HG02588 (cell line): ENCODE measurements around the gene GLTP.

Experiments used
- ATAC-seq: cut with Tn5 transposase; IDR thresholded peaks from one replicate; pipeline ENCODE4 v1.9.1; 2021; ENCODE audit warnings: mild to moderate bottlenecking, moderate library complexity; ENCODE audit not compliant: unreplicated experiment

GLTP gene

DNA sequence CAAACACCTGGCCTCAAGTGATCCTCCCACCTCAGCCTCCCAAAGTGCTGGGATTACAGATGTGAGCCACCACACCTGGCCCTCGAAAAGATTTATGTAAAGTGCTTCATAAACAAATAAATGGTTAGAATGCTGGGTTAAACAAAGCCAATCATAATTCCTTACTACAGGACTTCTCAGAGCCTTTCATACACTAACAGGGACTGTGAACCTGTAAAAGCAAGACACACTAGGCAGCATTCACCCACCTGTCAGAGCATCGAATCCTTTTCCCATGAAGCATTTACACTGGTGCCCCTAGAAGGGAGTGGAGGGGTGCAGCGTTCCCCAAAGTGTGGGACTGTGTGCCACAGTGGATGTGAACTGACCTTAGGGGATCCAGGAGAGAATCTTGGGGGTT is 76.7 kb downstream of the GLTP start:
- ATAC-seq, result no peak

DNA sequence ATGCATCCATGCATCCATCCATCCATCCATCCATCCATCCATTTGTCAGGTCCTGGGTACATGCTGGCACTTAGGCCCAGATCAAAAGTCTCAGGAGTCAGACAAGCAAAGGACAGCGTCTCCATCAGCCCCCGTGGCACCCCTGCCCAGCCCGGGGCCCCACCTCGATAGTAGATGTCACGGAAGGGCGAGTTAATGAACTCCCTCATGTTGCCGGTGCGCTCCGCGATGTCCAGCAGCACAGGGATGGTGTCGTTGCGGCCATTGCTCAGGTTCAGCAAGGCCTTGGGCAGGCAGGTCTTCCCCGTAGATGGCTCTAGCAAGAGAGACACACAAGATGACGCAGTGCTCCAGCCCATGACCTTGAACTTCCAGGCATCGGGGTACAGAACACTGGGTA is 77.5 kb downstream of the GLTP start:
- ATAC-seq, result no peak
